Measurements from ENCODE around the gene THG1L.
"Not testable (repeated sequence)": the region's sequence is repeated elsewhere in the genome, so short reads cannot be mapped to it uniquely, and the experiment has no call there.

Gene THG1L

DNA sequence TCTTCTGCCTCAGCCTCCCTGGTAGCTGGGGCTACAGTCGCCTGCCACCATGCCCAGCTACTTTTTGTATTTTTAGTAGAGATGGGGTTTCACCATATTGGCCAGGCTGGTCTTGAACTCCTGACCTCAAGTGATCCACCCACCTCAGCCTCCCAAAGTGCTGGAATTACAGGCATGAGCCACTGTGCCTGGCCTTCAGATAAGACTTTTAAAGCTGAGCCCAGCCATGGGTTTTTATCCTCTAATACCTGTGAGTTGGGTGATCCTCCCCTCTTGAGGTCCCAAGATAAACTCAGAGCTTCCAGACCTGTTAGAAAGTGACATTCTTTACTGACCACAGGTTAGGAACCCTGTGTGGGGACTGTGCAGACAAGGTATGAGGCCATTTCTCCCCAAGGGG, 3.4 kb upstream of the THG1L start:
- not testable (repeated sequence) for DNase-seq (ENCODE audit: low read depth)

DNA sequence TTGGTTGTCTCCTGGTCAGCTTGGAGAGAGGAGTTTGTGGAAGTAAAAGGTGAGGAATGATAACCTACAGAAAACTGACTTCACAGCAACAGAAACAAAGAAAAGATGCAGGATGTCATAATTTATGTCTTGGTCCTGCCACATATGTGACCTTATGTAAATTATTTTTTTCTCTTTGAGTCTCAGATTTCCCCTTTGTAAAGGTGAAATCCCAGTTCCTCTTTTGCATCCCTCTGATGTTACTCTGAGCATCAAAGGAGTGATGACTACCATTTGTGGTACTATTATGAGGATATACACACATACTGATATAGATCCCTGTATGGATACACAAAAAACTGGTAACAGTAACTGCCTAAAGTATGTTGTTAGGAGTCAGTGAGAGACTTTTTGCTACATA, 1.4 kb upstream of the THG1L start:
- DNase-seq (ENCODE audit: low read depth): no peak

- DNase-seq (ENCODE audit: low read depth): no peak
Observed at GRCh38 chr5:157730900-157731271, 334 bp upstream of the THG1L start.

DNA sequence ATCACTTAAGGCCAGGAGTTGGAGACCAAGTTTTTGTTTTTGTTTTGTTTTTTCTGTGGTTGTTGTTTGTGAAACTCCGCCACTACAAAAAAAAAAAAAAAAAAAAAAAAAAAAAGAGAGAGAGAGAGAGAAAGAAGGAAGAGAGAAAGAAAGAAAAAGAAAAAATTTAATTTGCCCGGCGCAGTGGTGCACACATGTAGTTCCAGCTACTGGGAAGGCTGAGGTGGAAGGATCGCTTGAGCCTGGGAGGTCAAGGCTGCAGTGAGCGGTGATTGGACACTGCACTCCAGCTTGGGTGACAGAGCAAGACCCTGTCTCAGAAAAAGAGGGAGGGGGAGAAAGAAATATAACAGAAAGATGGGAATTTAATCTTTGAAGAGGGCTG, 902 bp downstream of the THG1L start:
- no peak for DNase-seq (ENCODE audit: low read depth)

DNA sequence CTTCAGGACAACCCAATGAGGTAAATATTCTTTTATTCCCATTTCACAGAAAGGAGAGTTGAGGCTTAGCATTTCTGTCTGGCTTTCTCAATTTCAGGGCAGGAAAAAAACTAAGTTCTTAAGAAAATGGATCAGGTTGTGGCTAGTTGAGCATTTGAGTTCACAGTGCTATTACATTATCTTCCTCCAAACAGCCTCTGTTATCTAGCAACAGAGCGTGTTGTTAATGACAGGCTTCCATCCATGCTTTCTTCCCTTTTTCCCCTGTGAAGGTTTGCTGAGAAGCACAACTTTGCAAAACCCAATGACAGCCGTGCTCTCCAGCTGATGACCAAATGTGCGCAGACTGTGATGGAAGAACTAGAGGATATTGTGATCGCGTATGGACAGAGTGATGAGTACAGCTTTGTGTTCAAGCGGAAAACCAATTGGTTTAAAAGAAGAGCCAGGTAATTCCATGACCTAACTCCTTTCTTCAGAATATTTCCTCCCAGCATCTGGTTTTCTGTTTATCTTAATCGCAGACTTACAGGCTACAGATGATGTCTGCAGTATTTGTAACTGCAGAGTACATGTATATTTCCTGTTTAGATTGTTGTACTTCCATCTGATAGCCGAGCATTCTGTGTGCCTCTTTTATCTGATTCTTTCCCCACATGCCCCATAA, 1.5 kb downstream of the THG1L start:
- no peak for DNase-seq (ENCODE audit: low read depth)

DNA sequence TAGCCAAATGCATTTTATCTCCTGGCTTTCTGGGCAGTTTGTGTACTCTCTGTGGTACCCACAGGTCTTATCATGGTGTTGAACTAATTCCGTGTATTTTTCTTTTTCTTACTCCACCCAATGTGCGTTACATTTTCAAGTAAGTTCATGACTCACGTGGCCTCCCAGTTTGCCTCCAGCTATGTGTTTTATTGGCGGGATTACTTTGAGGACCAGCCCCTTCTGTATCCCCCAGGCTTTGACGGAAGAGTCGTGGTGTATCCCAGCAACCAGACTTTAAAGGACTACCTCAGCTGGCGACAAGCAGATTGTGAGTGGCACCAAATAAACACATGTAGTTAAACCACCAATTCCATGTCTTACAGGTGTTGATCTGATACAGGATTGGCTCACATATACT, 3.2 kb downstream of the THG1L start:
- no peak for DNase-seq (ENCODE audit: low read depth)

DNA sequence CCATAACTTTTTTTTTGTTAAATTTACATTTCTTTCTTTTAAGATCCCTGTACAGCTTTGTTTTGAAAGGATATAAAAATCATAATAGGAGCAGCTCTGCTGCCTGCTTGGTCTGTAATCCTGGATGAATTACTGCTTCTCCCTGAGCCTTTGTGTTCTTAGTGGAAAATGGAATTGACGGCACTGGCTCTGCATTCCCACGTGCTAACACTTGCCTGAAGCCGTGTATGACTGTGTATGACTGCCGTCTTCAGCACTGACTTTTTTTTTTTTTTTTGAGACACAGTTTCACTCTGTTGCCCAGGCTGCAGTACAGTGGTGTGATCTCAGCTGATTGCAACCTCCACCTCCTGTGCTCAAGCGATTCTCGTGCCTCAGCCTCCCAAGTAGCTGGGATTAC, 4.8 kb downstream of the THG1L start:
- DNase-seq (ENCODE audit: low read depth): no peak

- DNase-seq (ENCODE audit: low read depth): no peak
Observed at GRCh38 chr5:157739388-157740228, 8.4 kb downstream of the THG1L start.

GRCh38 chr5:157740229-157740610, 9.0 kb downstream of the THG1L start:
- DNase-seq (ENCODE audit: low read depth): no peak

DNA sequence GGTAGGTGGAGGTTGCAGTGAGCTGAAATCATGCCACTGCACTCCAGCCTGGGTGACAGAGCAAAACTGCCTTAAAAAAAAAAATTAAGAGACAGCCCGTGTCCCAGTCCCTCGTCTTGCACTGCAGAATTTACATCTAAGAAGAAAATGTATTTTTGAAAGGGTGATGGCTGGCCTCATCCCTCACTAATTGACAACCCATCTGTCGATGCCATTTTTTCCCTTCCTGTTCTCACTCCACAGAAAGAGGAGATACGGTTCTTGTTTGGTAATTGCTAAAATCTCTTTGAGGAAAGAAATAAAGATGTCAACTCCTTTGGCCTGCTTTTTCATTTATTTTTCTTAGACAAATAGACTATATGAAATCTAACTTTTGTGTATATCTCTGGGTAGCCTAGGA, 9.9 kb downstream of the THG1L start:
- DNase-seq (ENCODE audit: low read depth): no peak

- no peak for DNase-seq (ENCODE audit: low read depth)
Observed at GRCh38 chr5:157743163-157744050, 12.2 kb downstream of the THG1L start, which contains the start of gene LSM11. Gene LSM11 (plus strand): TSS chr5:157743712. CDS start chr5:157743751, 39 bp downstream.

DNA sequence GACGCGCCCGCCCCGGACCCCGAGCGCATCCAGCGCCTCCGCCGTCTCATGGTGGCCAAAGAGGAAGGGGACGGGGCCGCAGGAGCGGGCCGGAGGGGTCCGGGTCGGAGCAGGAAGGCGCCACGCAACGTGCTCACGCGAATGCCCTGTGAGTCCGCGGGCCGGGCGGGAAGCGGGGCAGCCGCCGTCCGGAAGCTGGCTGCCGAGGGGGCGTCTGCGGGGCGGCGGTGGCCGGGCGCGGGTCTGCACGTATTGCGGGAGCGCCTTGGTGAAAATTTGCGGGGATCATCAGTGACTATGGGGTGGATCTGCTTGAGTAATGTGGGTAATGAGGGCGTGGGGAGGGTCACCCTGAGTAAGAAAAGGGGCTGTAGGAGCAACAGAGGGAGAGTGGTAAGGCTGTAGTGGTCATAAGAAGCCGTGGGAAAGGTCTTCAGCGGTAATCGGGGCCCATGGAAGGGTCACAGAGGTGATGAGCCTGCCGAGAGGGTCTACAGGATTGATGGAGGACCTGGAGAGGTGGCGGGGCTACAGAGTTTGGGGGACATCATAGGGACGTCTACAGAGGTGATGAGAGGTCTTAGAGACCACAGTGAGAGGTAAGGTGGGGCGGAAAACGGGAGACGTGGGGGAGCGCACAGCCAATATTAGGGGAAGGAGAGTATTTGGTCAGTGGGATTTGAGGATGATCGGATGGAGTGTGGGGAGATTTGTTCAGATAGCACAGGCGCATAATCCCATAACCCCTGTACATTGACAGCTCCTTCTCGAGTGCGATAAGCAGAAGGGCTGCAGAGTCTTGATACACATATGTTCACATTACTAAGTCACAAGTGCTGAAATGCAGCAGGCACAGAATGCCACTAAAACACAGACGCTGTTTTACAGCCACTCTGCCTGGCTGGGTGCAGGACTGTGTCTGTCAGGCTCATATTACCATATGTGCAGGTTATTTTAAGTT, 13.1 kb downstream of the THG1L start:
- no peak for DNase-seq (ENCODE audit: low read depth)

GRCh38 chr5:157745041-157745456, 13.8 kb downstream of the THG1L start:
- no peak for DNase-seq (ENCODE audit: low read depth)

DNA sequence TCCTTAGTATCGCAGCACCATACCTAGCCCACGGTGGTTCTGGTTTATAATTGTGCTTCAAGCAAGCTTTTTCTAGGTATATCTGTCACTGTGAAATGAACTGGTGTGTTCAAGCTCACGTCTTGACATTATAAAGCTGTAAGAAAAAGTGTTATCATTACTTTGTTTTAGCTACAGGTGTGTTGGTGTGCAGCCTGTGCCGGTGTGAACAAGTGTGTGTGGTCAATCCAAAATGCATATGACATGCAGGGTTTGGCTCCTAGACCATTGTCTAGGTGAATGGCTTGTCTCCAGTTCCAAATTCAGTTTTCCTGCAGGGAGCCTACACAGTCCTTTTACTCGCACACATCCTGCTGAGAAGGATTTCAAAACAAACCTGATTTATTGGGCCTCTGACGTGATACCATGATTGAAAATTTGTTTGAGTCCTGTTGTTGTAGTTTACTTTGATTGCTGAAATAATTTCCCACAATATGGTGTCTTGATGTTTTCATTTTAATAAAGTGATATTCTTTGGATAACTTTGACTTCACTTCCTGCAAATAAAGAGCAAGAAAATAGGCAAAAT, 16.0 kb downstream of the THG1L start:
- DNase-seq (ENCODE audit: low read depth): no peak

DNA sequence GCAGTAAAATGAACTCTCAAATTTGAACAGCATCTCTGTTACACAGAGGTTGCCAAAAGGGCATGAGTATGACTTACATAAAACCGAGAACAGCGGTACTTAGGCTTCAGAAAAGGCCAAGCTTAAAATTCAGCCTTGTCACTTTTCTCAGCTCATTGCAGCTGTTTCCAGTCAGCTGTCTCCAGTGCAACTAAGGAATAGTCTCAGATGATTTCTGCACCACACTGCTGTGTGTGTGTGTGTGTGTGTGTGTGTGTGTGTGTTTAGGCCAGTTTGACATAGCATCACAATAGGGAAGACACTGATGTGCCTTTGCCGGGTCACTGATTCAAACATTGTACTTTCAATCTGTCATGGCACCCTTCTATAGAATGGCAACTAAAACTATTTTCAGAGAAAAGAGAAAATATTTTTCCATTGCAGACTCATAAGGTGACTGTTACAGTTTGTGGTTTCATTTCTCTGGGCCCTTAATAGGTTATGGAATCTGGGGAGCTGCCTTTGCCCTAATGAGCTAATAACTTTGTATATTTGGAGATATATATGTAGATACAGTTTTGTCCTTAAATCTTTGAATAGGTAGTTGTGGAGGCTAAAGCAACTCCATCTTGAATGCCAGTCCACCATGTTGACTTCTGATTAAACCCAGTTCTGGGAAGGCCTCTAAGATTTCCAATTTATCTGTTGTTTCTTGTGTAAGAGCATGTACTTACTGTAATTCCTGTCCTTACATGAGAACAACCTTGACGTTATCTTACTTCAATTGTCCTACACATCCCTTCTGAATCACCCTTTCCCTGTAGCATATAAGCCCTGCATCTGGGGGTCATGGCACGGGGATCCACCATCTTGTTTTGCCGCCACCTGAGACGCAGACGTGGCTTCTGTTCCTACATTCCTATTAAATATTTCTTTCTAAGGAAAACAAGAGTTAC, 16.8 kb downstream of the THG1L start:
- DNase-seq (ENCODE audit: low read depth): no peak

DNA sequence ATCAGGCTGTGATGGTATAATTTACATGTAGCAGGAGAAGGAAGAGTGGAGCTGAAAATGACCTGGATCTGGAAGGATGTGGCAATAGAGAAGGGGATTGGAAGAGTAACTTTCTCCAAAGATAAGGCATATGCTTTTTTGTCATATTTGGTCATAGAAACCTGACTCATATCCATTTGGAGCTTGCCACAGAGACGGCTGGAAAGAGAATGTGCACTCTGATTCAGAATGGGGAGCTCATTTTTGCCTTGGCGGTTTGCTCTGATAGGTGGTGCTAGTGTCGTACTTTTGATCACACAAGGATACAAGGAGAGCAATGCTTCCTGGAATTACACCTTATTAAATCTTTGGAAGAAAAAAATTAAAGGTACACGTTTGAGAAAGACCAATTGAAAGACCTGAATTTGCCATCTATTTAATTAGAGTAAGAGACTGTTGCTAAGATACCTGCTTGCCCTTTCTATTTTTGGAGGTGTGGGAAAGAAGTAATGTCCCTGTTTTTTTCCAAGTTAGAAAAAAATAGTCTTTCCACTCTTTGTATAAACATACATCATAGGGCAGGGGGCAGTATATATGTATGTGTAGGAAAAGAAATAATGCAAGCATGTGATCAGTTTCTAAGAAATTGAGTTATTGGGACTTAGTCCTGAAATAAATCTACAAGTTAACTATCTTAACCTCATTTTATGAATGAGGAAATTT, 17.7 kb downstream of the THG1L start:
- peak; percentile 81 for DNase-seq (ENCODE audit: low read depth)

DNA sequence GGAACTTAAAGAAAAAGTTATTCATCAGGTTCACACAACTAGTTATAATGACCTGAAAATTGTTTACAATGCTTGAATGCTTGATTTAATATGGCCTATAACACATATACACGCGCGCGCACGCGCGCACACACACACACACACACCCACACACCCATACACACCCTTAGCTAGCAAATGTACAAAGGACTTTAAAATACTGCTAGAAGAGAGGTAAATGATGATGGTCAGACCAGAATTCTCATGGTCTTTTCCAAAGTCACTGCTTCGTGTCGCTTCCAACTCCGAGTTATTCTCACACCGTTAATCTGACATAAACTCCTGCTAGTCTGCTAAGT, 18.2 kb downstream of the THG1L start:
- no peak for DNase-seq (ENCODE audit: low read depth)

DNA sequence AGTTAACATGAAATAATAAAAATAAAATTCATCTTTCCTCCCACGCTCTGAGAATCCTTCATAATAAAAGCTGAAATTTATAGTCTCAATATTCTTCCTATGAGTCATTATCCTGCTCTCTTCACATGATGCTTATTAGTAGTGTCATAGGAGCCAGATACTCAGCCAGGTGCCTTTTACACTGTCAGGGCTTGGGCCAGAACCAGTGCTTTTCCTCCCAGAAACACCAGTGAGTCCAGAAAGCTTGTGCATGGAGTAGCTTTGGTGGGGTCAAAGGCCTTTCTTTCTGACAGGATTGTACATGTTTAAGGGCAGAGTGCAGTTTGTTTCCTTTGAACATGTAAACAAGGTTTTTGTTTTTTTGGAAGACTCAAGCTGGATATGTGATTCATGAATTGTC, 19.1 kb downstream of the THG1L start:
- DNase-seq (ENCODE audit: low read depth): no peak

- DNase-seq (ENCODE audit: low read depth): no peak
Observed at GRCh38 chr5:157756122-157756521, 24.9 kb downstream of the THG1L start.

- no peak for DNase-seq (ENCODE audit: low read depth)
Observed at GRCh38 chr5:157758706-157759105, 27.5 kb downstream of the THG1L start.

Measured in non-pigmented ciliary epithelial cell (primary cell).